Measurements from ENCODE around the gene ACSS3.

ACSS3 gene

DNA sequence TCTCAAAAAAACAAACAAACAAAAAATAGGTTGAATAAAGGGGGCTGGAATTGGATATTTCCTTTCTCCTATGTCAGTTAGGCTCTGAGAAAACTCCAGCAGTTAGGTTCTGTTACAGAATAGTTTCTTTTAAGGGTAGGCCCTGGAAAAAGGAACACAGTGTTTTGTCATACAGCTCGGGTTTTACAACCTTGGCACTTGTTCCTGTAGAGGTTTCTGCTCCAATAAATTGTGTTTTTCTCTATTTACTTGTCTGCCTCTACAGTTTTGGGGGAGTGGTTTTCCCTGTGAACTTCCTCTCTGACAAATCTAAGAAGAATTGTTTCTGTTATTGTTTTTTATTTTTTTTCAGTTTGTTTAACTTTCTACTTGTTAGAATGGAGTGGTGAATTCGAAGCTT lies 167.6 kb downstream of the ACSS3 start:
- in situ Hi-C loops (cut with HindIII; ENCODE audit: low pct_ligation_motif_present, low sequenced_read_pairs): no loop called here
- Histone ChIP-seq H3K27me3 (replicated peaks) (no peaks in the 10 kb centered on the region), H3K4me3 (ENCODE audit: low read depth, low read length) (no peak overlapping the region), H3K36me3 (replicated peaks) (no peaks in the 10 kb centered on the region), H3K27ac (no peak overlapping the region)
- no peak for DNase-seq
- no peak for TF ChIP-seq CTCF (IDR thresholded peaks at IDR 0.05; ENCODE audit: low read depth, low read length, missing control alignments)

GRCh38 chr12:81245907-81246570 lies 168.2 kb downstream of the ACSS3 start:
- H3K36me3 ChIP-seq (replicated peaks): no peaks in the 10 kb centered on the region
- in situ Hi-C loops (cut with HindIII; ENCODE audit: low pct_ligation_motif_present, low sequenced_read_pairs): no loop called here
- no peak for TF ChIP-seq CTCF (IDR thresholded peaks at IDR 0.05; ENCODE audit: low read depth, low read length, missing control alignments)
- DNase-seq: no peak
- H3K27me3 ChIP-seq (replicated peaks): no peaks in the 10 kb centered on the region
- H3K27ac ChIP-seq: no peak overlapping the region
- H3K4me3 ChIP-seq (ENCODE audit: low read depth, low read length): no peak overlapping the region

- in situ Hi-C loops (cut with HindIII; ENCODE audit: low pct_ligation_motif_present, low sequenced_read_pairs): no loop called here
- Histone ChIP-seq H3K27me3 (replicated peaks) (no peaks in the 10 kb centered on the region), H3K4me3 (ENCODE audit: low read depth, low read length) (no peak overlapping the region), H3K27ac (no peak overlapping the region), H3K36me3 (replicated peaks) (no peaks in the 10 kb centered on the region)
- TF ChIP-seq CTCF (IDR thresholded peaks at IDR 0.05; ENCODE audit: low read depth, low read length, missing control alignments): no peak
- DNase-seq: no peak
Measured at GRCh38 chr12:81249976-81250375, 172.1 kb downstream of the ACSS3 start.

- H3K4me3 ChIP-seq (ENCODE audit: low read depth, low read length): no peak overlapping the region
- H3K36me3 ChIP-seq (replicated peaks): no peaks in the 10 kb centered on the region
- H3K27me3 ChIP-seq (replicated peaks): no peaks in the 10 kb centered on the region
- no peak for DNase-seq
- TF ChIP-seq CTCF (IDR thresholded peaks at IDR 0.05; ENCODE audit: low read depth, low read length, missing control alignments): no peak
- H3K27ac ChIP-seq: no peak overlapping the region
- in situ Hi-C loops (cut with HindIII; ENCODE audit: low pct_ligation_motif_present, low sequenced_read_pairs): no loop called here
Measured at GRCh38 chr12:81252228-81252627, 174.3 kb downstream of the ACSS3 start.

DNA sequence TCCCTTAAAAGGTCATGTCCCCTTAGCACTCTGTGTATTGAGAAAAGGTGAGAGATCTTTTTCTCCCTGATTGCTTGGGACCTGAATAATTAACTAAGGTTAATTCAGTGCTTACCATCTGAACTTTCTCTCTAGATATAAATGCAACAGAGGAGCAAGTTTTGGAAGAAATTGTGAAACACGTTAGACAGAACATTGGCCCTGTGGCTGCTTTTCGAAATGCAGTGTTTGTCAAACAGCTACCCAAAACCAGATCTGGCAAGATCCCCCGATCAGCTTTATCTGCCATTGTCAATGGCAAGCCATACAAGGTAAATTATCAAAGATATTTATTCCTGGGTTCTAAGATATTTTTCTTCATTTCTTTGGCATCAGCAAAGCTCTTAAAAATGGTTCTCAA lies 175.5 kb downstream of the ACSS3 start:
- no peak overlapping the region for H3K4me3 ChIP-seq (ENCODE audit: low read depth, low read length)
- DNase-seq: no peak
- H3K27me3 ChIP-seq (replicated peaks): no peaks in the 10 kb centered on the region
- no peak for TF ChIP-seq CTCF (IDR thresholded peaks at IDR 0.05; ENCODE audit: low read depth, low read length, missing control alignments)
- in situ Hi-C loops (cut with HindIII; ENCODE audit: low pct_ligation_motif_present, low sequenced_read_pairs): no loop called here
- no peak overlapping the region for H3K27ac ChIP-seq
- no peaks in the 10 kb centered on the region for H3K36me3 ChIP-seq (replicated peaks)

DNA sequence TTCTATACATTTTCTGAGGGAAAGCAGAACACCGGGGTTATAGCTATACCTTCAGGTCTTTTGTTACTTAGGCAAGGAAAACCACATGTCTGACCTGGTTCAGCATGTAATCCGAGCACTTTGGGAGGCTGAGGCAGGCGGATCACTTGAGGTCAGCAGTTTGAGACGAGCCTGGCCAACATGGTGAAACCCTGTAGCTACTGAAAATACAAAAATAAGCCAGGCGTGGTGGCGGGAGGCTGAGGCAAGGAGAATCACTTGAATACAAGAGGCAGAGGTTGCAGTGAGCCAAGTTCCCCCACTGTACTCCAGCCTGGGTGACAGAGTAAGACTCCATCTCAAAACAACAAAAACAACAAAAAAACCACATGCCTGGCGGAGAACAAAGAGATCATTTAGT lies 177.6 kb downstream of the ACSS3 start:
- no peak overlapping the region for H3K4me3 ChIP-seq (ENCODE audit: low read depth, low read length)
- no peaks in the 10 kb centered on the region for H3K27me3 ChIP-seq (replicated peaks)
- DNase-seq: no peak
- H3K27ac ChIP-seq: no peak overlapping the region
- no peak for TF ChIP-seq CTCF (IDR thresholded peaks at IDR 0.05; ENCODE audit: low read depth, low read length, missing control alignments)
- H3K36me3 ChIP-seq (replicated peaks): no peaks in the 10 kb centered on the region
- in situ Hi-C loops (cut with HindIII; ENCODE audit: low pct_ligation_motif_present, low sequenced_read_pairs): no loop called here

Data from brain microvascular endothelial cell (primary cell).